ENCODE measurements around the gene GPR150.
"Not testable (repeated sequence)": the region's sequence is repeated elsewhere in the genome, so short reads cannot be mapped to it uniquely, and the experiment has no call there.

GPR150 gene

DNA sequence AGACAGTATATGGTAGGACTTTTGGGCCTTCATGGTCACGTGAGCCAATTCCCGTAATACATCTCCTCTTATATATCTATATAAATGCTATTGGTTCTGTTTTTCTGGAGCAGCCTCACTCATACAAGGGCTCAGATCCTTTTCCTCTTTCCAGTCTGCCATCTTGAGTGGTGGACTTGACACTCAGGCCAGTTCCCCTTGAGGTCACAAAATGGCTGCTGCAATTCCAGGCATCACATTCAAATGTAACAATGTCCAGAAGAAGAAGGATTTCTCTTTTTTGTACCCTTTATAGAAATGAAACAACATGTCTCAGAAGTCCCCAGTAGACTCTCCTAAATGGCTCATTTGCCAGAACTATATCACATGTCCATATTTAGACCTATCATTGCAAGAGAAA is 4.5 kb downstream of the GPR150 start:
- no peak for DNase-seq

DNA sequence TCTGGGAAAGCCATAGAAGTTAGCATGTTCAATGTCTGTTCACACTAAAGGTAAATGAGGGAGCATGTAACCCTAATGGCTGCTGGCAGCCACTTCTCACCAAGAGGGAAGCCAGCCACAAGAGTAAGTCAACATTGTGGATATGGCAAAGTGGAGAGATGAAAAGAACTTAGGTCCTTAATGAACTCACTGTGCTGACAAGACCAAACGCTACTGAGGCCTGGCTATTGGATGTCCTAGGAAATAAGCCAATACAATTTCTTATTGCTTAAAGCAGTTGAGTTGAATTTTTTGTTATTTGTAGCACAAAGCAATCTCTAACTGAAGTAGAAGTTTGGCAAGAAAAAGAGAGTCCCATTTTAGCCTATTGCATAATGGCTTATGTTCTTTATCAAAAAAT is 6.8 kb downstream of the GPR150 start:
- no peak for DNase-seq

DNA sequence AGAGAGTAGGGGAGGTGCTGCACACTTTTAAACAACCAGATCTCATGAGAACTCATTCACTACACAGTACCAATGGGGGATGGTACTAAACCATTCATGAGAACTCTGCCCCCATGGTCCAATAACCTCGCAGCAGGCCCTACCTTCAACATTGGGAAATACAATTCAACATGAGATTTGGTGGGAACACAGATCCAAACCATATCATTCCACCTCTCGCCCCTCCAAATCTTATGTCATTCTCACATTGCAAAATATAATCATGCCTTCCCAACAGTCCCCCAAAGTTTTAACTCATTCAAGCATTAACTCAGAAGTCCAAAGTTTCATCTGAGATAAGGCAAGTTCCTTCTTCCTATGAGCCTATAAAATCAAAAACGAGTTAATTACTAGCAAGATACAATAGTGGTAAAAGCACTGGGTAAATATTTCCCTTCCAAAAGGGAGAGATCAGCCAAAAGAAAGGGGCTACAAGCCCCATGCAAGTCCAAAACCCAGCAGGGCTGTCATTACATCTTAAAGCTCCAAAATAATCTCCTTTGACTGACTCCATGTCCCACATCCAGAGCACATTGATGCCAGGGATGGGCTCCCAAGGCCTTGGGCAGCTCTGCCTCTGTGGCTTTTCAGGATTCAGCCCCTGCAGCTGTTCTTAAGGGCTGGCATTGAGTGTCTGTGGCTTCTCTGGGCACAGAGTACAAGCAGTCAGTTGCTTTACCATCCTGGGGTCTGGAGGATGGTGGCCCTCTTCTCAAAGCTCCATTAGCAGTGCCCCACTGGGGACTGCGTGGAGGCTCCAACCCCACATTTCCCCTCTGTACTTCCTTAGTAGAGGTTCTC is 8.3 kb downstream of the GPR150 start:
- no peak for DNase-seq

DNA sequence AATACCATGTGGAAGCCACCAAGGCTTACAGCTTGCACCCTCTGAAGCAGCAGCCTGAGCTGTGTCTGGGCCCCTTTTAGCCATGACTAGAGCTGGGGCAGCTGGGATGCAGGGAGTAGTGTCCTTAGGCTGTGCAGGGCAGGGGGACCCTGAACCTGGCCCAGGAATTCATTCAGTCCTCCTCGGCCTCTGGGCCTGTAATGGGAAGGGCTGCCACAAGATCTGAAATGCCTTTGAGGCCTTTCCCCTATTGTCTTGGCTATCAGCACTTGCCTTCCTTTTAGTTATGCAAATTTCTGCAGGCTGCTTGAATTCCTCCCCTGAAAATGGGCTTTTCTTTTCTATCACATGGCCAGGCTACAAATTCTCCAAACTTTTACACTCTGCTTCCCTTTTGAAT is 9.0 kb downstream of the GPR150 start:
- no peak for DNase-seq

DNA sequence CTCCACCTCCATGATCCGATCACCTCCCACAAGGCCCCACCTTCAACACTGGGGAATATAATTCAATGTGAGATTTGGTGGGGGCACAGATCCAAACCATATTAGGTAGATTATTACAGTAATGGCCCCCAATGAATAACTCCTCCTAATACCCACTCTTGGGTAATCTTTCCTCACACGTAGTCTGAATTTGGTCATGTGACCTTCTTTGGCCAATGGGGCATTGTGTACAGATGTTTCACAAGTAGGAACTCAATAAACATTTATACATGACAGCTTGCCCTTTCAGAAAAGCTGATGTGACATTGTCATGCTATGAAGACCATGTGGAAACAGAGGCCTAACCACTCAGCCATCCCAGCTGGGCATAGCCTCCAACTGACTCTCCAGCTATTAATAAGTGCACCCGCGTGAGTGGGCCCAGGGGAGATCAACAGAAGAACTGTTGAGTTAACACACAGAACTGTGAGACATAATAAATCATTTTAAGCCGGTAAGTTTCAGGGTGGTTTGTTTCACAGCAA is 10.6 kb downstream of the GPR150 start:
- no peak for DNase-seq

DNA sequence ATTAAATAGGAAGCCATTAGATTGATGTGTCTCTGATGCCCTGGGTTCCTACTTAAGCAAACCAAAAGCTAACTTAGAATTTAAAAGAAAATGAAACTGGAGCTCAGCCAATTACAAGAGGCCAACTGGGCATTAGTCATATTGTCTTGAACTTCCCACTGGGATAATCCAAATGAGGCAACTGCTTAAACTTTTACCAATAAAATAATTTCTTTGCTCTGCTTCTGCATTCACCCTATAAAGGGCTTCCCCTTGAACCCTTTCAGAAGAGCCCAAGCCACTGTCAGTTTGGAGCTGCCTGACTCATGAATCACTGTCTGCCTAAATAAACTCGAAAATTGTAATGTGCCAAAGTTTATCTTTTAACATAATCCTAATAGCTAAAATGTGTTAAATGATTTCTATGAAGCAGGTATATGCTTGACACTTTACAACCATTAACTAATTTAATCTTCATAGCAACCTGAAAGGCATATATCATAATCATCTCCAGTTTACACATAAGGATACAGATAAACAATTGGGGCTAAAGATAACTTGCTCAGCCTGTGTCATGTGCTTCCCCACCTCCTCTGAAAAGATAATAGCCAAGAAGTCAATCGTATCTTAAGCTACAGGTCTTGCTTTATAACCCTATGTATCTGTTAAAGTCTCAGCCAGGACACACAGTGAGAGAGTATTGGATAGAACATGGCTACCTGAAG is 11.5 kb downstream of the GPR150 start:
- DNase-seq = peak; percentile 79

DNA sequence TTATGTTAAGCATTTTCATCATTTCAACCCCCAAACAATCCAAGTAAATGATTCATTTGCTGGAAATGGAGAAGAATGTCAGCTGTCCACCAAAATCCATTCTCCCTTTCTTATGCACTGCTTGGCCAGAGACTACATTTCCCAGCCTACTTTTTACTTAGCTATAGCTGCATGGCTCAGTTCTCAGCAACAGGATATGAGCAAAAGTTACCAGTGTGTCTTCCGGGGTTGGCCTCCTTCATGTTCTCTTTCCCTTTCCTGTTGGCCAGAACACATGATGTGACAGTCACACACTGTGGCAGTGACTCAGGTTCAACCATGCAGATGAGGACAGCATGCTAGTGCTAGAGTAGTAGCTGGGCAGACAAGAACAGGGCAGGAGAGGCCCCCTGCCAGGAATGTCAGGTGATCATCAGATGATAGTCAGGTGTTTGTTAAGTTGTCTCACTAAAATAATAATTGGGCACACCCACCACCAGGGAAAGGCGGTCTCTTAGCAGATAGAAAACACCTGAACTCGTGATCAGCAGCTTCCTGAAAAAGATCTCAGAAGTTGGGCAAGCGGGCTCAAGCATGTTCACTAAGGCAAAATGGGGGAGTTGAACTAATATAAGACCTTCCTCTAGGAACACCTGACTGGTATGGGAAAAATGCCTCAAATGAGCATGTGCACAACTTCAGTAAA is 12.2 kb downstream of the GPR150 start:
- DNase-seq = peak; percentile 75

DNA sequence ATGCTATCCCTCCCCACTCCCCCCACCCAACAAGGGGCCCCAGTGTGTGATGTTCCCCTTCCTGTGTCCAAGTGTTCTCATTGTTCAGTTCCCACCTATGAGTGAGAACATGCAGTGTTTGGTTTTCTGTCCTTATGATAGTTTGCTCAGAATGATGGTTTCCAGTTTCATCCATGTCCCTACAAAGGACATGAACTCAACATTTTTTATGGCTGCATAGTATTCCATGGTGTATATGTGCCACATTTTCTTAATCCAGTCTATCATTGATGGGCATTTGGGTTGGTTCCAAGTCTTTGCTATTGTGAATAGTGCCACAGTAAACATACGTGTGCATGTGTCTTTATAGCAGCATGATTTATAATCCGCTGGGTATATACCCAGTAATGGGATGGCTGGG is 13.1 kb downstream of the GPR150 start:
- DNase-seq = not testable (repeated sequence)

DNA sequence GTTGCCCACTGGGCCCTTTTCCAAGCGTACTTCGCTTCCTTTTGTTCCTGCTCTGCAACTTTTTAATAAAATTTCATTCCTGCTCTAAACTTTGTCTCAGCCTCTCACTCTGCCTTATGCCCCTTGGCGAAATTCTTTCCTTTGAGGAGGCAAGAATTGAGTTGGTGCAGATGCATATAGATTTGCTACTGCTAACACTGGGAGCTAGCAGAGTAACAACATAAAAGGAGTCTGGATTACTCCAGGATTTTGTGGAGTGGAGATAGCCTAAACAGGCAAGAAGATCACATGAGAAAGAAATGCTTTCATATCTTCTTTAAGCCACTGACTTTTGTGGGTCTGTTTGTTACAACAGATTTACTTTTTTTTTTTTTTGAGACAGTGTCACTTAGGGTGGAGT is 13.8 kb downstream of the GPR150 start:
- DNase-seq = no peak

DNA sequence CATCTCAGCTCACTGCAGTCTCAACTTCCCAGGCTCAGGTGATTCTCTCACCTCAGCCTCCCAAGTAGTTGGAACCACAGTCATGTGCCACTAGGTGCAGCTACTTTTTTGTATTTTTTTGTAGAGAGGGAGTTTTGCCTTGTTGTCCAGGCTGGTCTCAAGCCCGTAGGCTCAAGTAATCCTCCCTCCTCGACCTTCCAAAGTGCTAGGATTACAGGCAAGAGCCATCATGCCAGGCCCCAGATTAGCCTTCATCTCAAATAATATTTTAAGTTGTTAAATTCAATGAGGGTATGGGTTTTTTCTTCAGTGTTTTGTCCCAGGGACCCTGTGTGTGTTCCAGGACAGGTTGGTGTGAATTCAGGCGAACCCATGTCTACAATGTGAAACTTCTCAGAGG is 14.2 kb downstream of the GPR150 start:
- DNase-seq = no peak

DNA sequence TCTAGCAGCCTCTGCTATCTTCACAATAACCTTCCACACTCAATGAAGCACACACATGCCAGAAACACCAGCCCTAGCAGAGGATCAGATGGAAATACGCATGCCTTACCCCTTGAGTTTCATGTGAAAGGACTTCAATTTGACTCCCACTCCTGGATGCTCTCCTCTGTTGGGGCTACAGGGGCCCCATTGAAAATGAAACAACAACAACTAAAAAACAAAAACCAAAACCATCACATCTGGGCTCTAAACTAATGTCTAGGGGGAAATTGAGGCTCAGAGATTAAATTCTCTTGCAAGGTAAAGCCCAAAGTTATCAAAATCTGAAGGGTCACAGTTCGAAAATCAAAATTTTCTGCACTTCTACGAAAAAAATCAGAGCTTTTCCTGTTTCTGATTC is 18.7 kb downstream of the GPR150 start:
- no peak for DNase-seq

DNA sequence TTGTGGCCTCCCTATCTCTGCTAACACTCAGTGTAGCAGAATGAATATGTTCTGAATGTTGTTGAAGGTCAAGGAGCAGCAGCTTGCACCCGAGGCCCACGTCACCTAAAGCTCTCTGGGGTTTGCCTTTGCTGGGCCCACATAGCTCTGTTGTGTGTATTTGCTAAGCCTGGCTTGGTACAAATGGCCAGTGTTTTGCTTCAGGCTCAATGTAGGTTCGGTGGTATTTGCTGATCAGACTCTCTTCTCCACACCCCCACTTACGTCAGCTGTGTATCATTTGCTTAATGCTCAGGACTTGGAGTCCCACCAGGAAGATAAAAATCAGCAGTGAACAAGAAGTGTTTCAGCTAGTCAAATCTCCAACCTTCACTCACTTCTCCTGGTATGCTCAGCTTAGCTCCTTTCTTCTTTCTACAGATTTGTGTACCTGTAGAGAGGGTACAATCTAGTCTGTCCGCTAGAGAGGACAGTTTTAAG is 21.9 kb downstream of the GPR150 start:
- DNase-seq = peak; percentile 15

DNA sequence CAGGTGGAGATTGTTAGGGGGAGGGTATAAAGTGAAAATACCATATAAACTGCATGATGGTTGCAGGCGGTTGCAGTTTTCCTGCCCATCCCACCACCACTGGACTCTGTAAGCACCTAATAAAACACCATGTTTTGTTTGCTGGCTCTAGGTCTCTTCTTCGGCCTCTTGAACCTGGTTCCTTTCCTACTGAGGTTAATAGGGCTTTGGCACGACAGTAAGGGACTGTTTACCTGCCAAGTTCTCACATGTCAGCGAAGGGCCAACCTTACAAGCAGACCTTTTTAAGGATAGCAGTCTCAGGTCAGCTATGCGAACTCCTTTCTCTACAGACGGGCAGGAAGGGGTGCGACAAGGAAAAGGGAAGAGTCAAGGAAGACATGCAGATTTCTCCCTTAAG is 23.3 kb downstream of the GPR150 start:
- no peak for DNase-seq

DNA sequence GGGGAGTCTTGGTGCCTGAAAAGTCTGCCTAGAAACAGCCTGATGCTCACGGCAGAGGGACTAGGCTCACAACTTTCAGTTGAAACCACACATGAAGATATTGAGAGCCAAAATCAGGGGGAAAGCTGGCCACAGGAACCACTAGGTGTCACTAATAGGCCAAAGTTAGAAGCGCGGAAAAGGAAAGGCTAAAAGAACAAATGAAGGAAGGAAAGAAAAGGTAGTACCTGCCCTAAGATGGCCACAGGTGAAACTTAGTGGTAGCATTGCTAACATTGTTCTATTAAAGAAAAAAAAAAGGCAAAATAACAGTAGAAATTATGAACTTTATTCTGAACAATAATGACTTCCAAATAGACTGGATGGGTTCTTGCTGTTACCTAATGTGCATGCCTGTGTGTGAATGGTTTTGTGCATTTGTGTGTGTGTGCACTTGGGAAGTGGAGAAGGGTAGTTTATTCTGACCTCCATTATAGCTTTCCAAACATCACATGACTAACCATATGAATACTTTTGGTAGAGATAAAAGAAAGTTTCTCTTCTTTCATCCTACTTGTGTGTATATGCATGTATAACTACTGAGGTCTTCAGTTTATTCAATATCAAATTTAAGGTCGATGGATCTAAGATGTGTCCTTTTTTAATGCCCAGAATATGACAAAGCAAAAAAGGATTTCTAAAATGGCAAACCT is 24.6 kb downstream of the GPR150 start:
- peak; percentile 68 for DNase-seq

DNA sequence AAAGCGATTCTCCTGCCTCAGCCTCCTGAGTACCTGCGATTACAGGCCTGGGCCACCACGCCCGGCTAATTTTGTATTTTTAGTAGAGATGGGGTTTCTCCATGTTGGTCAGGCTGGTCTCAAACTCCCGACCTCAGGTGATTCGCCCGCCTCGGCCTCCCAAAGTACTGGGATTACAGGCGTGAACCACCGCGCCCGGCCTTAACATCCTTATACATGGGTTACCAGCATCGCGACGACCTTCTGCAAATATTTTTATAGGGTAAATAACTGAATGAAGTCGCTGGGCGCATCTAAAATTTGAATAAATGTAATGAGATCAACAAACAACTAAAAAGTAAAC is 26.3 kb downstream of the GPR150 start:
- DNase-seq = not testable (repeated sequence)

DNA sequence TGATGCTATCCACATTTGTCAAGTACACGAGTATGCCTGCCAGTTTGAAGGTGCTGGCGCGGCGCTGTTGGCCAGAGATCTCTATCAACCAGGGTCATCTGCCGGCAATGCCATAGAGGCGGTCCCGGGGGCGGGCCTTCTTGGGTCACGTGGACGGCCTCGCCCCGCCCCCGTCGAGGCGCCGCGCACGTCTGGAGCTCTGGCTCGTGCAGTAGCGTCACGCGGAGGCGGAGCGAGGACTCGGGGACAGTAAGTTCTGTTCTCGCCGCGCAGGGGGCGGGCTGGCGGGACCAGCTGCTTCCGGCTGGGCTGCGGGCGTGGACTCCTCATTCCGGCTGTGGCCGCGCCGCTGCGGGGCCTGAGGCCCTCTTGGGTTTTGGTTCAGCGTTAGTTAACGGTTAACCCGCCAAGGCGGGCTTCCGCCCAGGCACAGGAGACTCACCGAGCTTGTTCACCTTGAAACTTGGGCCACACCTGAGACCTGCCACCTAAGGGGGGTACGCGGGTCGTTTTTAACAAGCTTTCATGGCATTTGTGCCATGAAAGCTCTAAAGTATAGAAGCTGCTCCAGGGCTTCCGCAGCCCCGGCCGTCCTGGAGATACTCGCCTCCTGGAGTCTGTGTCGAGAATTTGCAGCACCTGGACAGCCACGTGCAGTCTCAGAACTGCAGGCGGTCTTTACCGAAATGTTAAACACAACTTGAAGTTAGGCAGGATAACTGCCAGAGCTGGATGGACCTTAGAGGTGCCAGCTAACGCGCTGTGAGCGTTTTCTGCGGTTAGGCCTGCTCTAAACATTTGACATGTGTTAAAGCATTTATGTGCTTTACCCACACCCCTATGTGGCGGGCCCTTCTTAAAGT is 26.9 kb downstream of the GPR150 start, which contains the start of gene RFESD:
RFESD (plus strand) TSS at position 209 of the 863 bp plus-strand sequence. CDS start 5,495 bp downstream, outside the sequence.
- peak; percentile 98 for DNase-seq

DNA sequence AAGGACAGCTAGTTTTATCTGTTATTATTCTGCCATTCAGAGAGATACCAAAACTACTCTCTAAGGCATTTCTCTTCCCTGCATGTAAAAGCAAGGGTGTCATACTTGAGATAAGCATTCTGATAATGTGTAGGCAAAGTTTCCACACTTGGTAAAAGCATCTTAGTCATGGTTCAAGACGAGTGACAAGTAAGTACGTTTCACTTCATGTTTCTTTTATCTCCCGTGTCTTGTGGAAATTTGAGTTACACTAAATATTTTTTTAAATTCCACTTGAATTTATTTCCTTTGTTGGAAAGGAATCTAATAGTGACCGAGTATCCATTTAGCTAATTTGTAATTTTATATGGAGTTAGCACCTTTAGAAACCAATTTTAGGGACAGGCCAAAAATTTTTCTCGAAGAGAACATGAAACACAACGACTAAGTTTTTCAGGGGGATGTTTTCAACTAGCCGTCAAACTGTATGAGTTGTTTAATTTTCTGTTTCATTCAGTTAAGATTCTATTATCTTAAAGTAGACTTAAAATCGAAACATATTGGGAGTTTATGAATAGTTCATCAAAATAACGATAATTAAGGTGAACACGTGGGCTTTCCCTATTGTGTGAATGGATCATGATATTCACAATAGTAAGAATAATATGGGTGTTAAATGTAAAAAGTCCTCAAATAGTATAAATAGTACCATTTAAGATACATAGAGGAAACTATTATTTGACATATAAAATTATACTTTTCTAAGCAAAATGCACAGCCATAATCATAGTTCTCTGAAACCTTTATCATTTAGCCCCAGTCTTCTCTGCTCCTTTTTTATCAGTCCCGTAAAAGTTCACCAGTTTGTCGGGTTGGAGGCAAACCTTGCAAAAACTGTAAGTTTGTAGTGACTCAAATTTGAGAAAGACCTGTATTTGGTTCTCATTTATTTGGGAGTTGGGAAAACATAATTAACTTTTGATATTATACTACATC is 28.3 kb downstream of the GPR150 start:
- DNase-seq = no peak

DNA sequence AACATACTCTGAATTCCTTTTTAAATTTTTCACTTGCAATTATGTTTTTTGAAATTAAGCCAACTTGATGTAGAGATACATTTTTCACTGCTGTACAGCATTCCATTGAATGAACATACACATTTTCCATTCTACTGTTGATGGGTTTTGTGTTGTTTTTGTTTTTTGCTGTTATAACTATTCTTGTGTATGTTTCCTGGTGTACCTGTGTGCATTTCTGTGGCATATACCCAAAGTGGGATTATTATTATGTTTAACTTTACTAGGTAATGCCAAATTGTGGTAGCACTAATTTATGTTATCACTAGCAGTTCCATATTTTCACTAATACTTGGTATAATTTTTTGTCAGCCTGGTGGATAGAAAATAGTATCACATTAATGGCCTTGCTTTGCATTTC is 29.4 kb downstream of the GPR150 start:
- DNase-seq = no peak

DNA sequence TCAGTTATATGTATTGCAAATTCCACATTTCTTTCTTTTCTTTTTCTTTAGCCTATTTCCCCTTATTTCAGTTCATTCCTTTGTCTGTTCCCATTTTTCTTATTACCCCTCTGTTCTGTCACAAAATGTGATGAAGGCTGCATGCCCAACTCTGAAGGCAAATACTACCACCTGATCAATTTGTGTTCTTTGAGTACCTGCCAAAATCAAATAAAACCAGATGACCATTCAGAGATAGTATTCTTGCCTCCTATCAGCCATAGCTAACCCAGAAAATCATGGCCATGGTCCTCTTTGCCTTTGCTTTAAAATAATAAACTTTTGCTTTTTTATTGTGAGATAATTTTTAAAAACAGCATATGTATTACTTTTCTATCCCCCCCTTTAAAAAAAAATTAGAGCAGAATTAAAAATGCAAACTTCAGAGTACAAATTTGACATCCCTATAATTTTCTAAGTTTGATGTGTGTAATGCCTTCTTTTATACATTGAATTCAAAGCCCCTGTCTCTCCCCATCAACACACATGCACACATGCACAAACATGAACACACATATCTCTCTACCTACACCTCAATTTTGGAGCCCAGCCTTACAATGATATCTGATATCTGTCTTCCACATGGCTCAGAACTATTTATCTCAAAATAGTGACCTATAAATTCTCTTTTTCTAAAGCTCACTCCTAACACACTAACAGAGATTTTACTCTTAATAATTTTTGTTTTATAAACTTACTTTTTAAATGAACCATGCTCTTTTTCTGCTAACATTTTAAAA is 30.1 kb downstream of the GPR150 start:
- DNase-seq = no peak

DNA sequence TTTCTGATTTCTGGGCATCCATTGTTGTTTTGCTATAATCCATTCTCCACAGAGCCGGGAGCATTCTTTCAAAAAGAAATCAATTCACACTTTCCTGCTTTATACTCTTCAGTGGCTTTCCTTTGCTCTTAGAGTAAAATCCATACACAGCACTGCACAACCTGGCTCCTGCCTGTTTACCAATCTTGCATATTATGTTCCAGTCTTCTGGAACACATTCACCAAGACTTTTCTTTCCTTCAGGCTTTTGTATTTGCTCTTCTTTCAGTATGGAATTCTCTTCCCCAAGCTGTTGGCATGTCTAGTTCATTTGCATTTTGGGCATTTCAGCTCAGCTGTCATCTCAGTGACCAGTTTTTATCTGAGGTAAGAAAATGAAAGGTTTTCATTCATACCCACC is 33.0 kb downstream of the GPR150 start:
- no peak for DNase-seq

Data from EL (cell line).